H1 (cell line): ENCODE measurements around the gene TRABD. TPM values are rescaled to one million over a fixed set of nuclear protein-coding genes. Genes with fewer than 3 reads are reported as not detected.

Experiments used
- BRCA1 ChIP-seq: IDR thresholded peaks from 2 replicates; pipeline ENCODE4 v1.6.1; 2012; ENCODE audit warnings: low read depth, low read length, improper control_type of control experiment
- CBX5 ChIP-seq: fragments of 300-800, 300-1000 bp; sonication (generic); IDR thresholded peaks from 2 replicates; pipeline ENCODE4 v1.7.1; 2016; ENCODE audit warnings: antibody characterized with exemption, low read length, low read depth
- CBX8 ChIP-seq: fragments of 300-800, 300-1000 bp; sonication (generic); IDR thresholded peaks from 2 replicates; pipeline ENCODE4 v1.7.1; 2016; ENCODE audit warnings: low read depth, low read length, borderline replicate concordance
- CHD2 ChIP-seq: IDR thresholded peaks from 2 replicates; pipeline ENCODE4 v1.6.1; 2012; ENCODE audit warnings: low read length, improper control_type of control experiment
- EGR1 ChIP-seq: IDR thresholded peaks from 2 replicates; pipeline ENCODE4 v1.6.1; 2011; ENCODE audit warnings: low read depth, low read length, borderline replicate concordance
- EP300 ChIP-seq, 2 experiments: IDR thresholded peaks; 1 replicate in 1 of 2; 2 replicates in 1 of 2; pipeline ENCODE4 v1.6.1; 2011 to 2012; ENCODE audit warnings: low read depth in 2 of 2, low read length in 2 of 2, mild to moderate bottlenecking in 2 of 2, borderline replicate concordance in 1 of 2, inconsistent platforms in 1 of 2, moderate library complexity in 1 of 2
- GABPA ChIP-seq: IDR thresholded peaks from 2 replicates; pipeline ENCODE4 v1.6.1; 2011; ENCODE audit warnings: mild to moderate bottlenecking, low read length, moderate library complexity, borderline replicate concordance; ENCODE audit not compliant: insufficient read depth
- JUN ChIP-seq: IDR thresholded peaks from 2 replicates; pipeline ENCODE4 v1.6.1; 2011; ENCODE audit warnings: low read depth, mild to moderate bottlenecking, improper control_type of control experiment, low read length
- KDM4A ChIP-seq: IDR thresholded peaks from one replicate; pipeline ENCODE4 v1.7.1; 2012; ENCODE audit warnings: low read depth, mild to moderate bottlenecking, moderate library complexity, low read length, inconsistent platforms; ENCODE audit not compliant: severe bottlenecking
- MAFK ChIP-seq: IDR thresholded peaks from 2 replicates; pipeline ENCODE4 v1.6.1; 2012; ENCODE audit warnings: low read depth, mild to moderate bottlenecking, improper control_type of control experiment, low read length
- POLR2A ChIP-seq, 2 experiments: IDR thresholded peaks; 1 replicate in 1 of 2; 2 replicates in 1 of 2; pipeline ENCODE4 v1.6.1; 2011; ENCODE audit warnings: low read depth in 2 of 2, low read length in 2 of 2, mild to moderate bottlenecking in 2 of 2; ENCODE audit errors: control extremely low read depth in 1 of 2
- RNF2 ChIP-seq: fragments of 200-900, 300-1000 bp; sonication (generic); IDR thresholded peaks from 2 replicates; pipeline ENCODE4 v1.7.1; 2016; ENCODE audit warnings: borderline replicate concordance, low read depth, mild to moderate bottlenecking, antibody characterized with exemption, low read length; ENCODE audit not compliant: poor library complexity, severe bottlenecking; ENCODE audit errors: missing control alignments
- SAP30 ChIP-seq: fragments of 300-600 bp; sonication (generic); IDR thresholded peaks from 2 replicates; pipeline ENCODE4 v1.7.1; 2012; ENCODE audit warnings: low read length, moderate library complexity, mild to moderate bottlenecking, inconsistent platforms; ENCODE audit not compliant: insufficient read depth, insufficient replicate concordance
- SIN3A ChIP-seq, 2 experiments: IDR thresholded peaks in 1 of 2; conservative IDR thresholded peaks in 1 of 2; 2 replicates each; pipeline ENCODE4 v1.6.1; 2011 to 2012; ENCODE audit warnings: low read length in 2 of 2, improper control_type of control experiment in 1 of 2, low read depth in 1 of 2, mild to moderate bottlenecking in 1 of 2
- SIRT6 ChIP-seq: IDR thresholded peaks from one replicate; pipeline ENCODE4 v1.7.1; 2012; ENCODE audit warnings: low read length, inconsistent platforms
- SIX5 ChIP-seq: IDR thresholded peaks from 2 replicates; pipeline ENCODE4 v1.6.1; 2011; ENCODE audit warnings: mild to moderate bottlenecking, low read depth, low read length
- SP1 ChIP-seq: IDR thresholded peaks from 2 replicates; pipeline ENCODE4 v1.6.1; 2011; ENCODE audit warnings: low read depth, low read length
- SRF ChIP-seq: IDR thresholded peaks from 2 replicates; pipeline ENCODE4 v1.6.1; 2011; ENCODE audit warnings: mild to moderate bottlenecking, low read depth, low read length, moderate library complexity
- SUZ12 ChIP-seq: fragments of 200-600 bp; sonication (generic); IDR thresholded peaks from 2 replicates; pipeline ENCODE4 v1.6.1; 2012; ENCODE audit warnings: mild to moderate bottlenecking, inconsistent platforms, low read length, moderate library complexity, mixed read lengths
- TBP ChIP-seq: IDR thresholded peaks from 2 replicates; pipeline ENCODE4 v1.6.1; 2011; ENCODE audit warnings: low read depth, low read length, improper control_type of control experiment
- YY1 ChIP-seq: IDR thresholded peaks from 2 replicates; pipeline ENCODE4 v1.6.1; 2011; ENCODE audit warnings: low read depth, mild to moderate bottlenecking, low read length
- polyA plus RNA-seq, 7 experiments: library from polyadenylated mRNA; depleted of rRNA in 3 of 7; stranded (reverse) in 5 of 7; unstranded in 2 of 7; fragments of >200 nt in 5 of 7; fragments of 200-250 nt in 2 of 7; gene quantifications; 1 replicate in 5 of 7; 2 replicates in 1 of 7; 4 replicates in 1 of 7; pipeline versions ENCODE4 v1.2.1 to v1.2.3, GENCODE V29; 2011 to 2013; ENCODE audit warnings: missing spikeins in 2 of 7, mixed read lengths in 2 of 7
- total RNA-seq: library from RNA; stranded (reverse); fragmentation: NEBNext Ultra II Directional; extraction: Animal tissue kit (Norgen Biotek cat#: 25700); gene quantifications from 2 replicates; pipeline ENCODE4 v1.2.1, GENCODE V29; 2021
- TF ChIP-seq, protein P1 (sequence below): IDR thresholded peaks from 2 replicates; pipeline ENCODE4 v1.6.1; 2011; ENCODE audit warnings: low read depth, mild to moderate bottlenecking, low read length; ENCODE audit not compliant: insufficient read depth
- TF ChIP-seq, protein P2 (sequence below): IDR thresholded peaks from 2 replicates; pipeline ENCODE4 v1.6.1; 2012; ENCODE audit warnings: inconsistent platforms

TRABD gene
- total and polyA plus RNA-seq, 2 of the 8 experiments (the other 6 are each of a cell fraction or from before 2014, with no cell fraction given) = 44.2 to 57.5 TPM

DNA sequence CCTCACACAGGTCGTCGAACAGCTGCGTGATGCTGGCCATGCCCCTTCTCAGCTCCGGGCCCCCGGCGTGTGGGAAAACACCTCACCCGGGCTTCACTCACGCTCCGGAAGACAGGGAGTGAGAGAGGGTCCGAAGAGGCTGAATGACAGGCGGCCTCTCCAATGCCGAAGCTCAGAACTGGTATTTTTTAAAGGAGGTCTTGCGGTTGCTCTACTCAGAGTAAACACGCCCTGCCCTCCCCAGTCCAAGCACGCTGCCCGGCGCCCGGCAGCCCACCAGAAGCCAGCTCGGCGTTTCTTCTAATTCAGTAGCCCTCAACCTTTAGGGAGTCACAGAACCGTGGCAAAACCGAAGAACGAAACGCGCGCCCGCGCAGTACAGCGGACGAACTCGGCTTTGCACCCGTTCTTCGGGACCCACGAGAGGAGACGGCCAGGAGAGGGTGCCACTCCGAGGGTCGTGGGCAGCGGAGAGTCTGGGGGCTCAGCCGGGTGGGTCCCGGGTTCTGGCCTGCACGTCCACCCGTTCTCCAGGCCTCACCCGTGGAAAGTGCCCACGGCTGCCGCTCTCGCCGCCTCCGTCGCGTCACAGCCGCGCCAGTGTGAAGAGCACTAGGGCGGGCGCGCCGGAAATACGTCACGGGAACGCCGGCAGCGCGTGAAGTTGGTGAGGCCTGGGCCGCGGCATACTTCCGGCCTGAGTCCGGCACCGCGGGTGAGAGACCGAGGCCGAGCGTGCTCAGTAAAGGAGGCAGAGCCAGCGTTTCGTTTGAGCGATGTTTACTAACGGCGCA, 58.9 kb downstream of the TRABD start, which contains the start of gene TUBGCP6 (continued):
- no peak for TF ChIP-seq RNF2
- TF ChIP-seq EP300 (IDR thresholded peaks at IDR 0.05; ENCODE audit: borderline replicate concordance in 1 of 2, low read depth in 2 of 2, low read length in 2 of 2) = no peak
- TF ChIP-seq, protein P1, sequence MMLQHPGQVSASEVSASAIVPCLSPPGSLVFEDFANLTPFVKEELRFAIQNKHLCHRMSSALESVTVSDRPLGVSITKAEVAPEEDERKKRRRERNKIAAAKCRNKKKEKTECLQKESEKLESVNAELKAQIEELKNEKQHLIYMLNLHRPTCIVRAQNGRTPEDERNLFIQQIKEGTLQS = peak; percentile 92
- peak; percentile 58; the same call in 1 of the 2 replicates for TF ChIP-seq CHD2
- TF ChIP-seq SIX5 = no peak
- TF ChIP-seq, protein P2, sequence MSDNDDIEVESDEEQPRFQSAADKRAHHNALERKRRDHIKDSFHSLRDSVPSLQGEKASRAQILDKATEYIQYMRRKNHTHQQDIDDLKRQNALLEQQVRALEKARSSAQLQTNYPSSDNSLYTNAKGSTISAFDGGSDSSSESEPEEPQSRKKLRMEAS = peak; percentile 74
- TF ChIP-seq MAFK = no peak
- no peak for TF ChIP-seq YY1
- peak; percentile 96 for TF ChIP-seq GABPA
- no peak for TF ChIP-seq EGR1
- no peak for TF ChIP-seq SAP30
- peak in 1 of 2 experiments; percentile 90; a peak in 2 of 3 replicates for TF ChIP-seq POLR2A (IDR thresholded peaks at IDR 0.05; ENCODE audit: control extremely low read depth in 1 of 2, low read depth in 2 of 2, low read length in 2 of 2)
- no peak for TF ChIP-seq CBX5
- TF ChIP-seq SP1 = no peak
- peak; percentile 16 to 82; a peak in 1 of 4 replicates for TF ChIP-seq SIN3A (conservative IDR thresholded peaks at IDR 0.05 in 1 of 2, IDR thresholded peaks at IDR 0.05 in 1 of 2; ENCODE audit: low read depth in 1 of 2, low read length in 2 of 2)
- TF ChIP-seq TBP = peak; percentile 68; the same call in 1 of the 2 replicates
- TF ChIP-seq SRF = peak; percentile 82
- TF ChIP-seq BRCA1 = peak; percentile 41; the same call in 1 of the 2 replicates
- no peak for TF ChIP-seq SIRT6
- TF ChIP-seq KDM4A = peak; percentile 99
- no peak for TF ChIP-seq SUZ12
- TF ChIP-seq CBX8 = no peak
- TF ChIP-seq JUN = no peak
